PC-3 (cell line): ENCODE data around the gene CDIP1. TPM values are rescaled to one million over a fixed set of nuclear protein-coding genes. Genes with fewer than 3 reads are reported as not detected.

Experiments used
- ATAC-seq: fragments of 200-7000 bp; cut with Tn5 transposase; 2 replicates; pipeline ENCODE4 v1.9.1; 2020; ENCODE audit warnings: mild to moderate bottlenecking, moderate library complexity
- BruUV-seq: library from RNA; stranded (reverse); fragments of 400-500 nt; replicated peaks from 2 replicates; lab custom pipeline; 2021; lab: Mats Ljungman, UMichigan
- CTCF ChIA-PET: fragments of 300-600 bp; sonication (Branson Sonifier 250); formaldehyde crosslinking; loops from one replicate; lab custom pipeline; 2022; ENCODE audit warnings: antibody characterized with exemption; lab: Charles Lee
- POLR2A ChIA-PET: fragments of 300-600 bp; sonication (Branson Sonifier 250); formaldehyde crosslinking; loops from one replicate; lab custom pipeline; 2022; ENCODE audit warnings: antibody characterized with exemption; ENCODE audit not compliant: unreplicated experiment; lab: Charles Lee
- DNase-seq: peaks from one replicate; pipeline ENCODE4 v3.0.0-alpha.2; 2015
- H2AFZ ChIP-seq: fragments of 300-600 bp; sonication (generic); 2 replicates; pipeline ENCODE4 v1.6.0; 2016; ENCODE audit warnings: antibody characterized with exemption, low read length
- H3F3A ChIP-seq: fragments of 300-600 bp; sonication (generic); one replicate; pipeline ENCODE4 v1.6.0; 2017; ENCODE audit warnings: antibody characterized with exemption, low read length, control low read depth, mild to moderate bottlenecking; ENCODE audit not compliant: unreplicated experiment
- H3K27ac ChIP-seq: fragments of 300-600 bp; sonication (generic); 2 replicates; pipeline ENCODE4 v1.5.1; 2016; ENCODE audit warnings: mild to moderate bottlenecking, low read length
- H3K27me3 ChIP-seq: fragments of 300-600 bp; sonication (generic); 2 replicates; pipeline ENCODE4 v1.6.1; 2016; ENCODE audit warnings: low read length, mixed read lengths
- H3K36me3 ChIP-seq: fragments of 300-600 bp; sonication (generic); 2 replicates; pipeline ENCODE4 v1.6.1; 2016; ENCODE audit warnings: low read depth, mixed run types, low read length, mixed read lengths
- H3K4me1 ChIP-seq: fragments of 300-600 bp; sonication (generic); 2 replicates; pipeline ENCODE4 v1.5.1; 2016; ENCODE audit warnings: low read length; ENCODE audit not compliant: insufficient read depth
- H3K4me2 ChIP-seq: fragments of 300-600 bp; sonication (generic); 2 replicates; pipeline ENCODE4 v1.6.0; 2016; ENCODE audit warnings: low read length
- H3K4me3 ChIP-seq: fragments of 300-600 bp; sonication (generic); 2 replicates; pipeline ENCODE4 v1.5.1; 2016; ENCODE audit warnings: mild to moderate bottlenecking, low read length, mixed read lengths
- H3K79me2 ChIP-seq: fragments of 300-600 bp; sonication (generic); 2 replicates; pipeline ENCODE4 v1.6.1; 2017; ENCODE audit warnings: low read length, mixed read lengths
- H3K9ac ChIP-seq: fragments of 300-600 bp; sonication (generic); 2 replicates; pipeline ENCODE4 v1.6.0; 2016; ENCODE audit warnings: mild to moderate bottlenecking, low read length
- H3K9me2 ChIP-seq: fragments of 300-600 bp; sonication (generic); replicated peaks from 2 replicates; pipeline ENCODE4 v1.6.1; 2016; ENCODE audit warnings: mixed run types, low read length, mixed read lengths
- H3K9me3 ChIP-seq: fragments of 300-600 bp; sonication (generic); 2 replicates; pipeline ENCODE4 v1.6.1; 2016; ENCODE audit warnings: low read length, mixed read lengths
- H4K20me1 ChIP-seq: fragments of 300-600 bp; sonication (generic); 2 replicates; pipeline ENCODE4 v1.6.1; 2016; ENCODE audit warnings: low read length, mixed read lengths
- EZH2 ChIP-seq: fragments of 300-600 bp; sonication (generic); IDR thresholded peaks from one replicate; pipeline ENCODE4 v1.6.1; 2017; ENCODE audit warnings: antibody characterized with exemption, mild to moderate bottlenecking, low read length; ENCODE audit not compliant: unreplicated experiment
- EZH2phosphoT487 ChIP-seq: fragments of 300-600 bp; sonication (generic); IDR thresholded peaks from 2 replicates; pipeline ENCODE4 v1.6.1; 2018; ENCODE audit warnings: mild to moderate bottlenecking, antibody characterized with exemption, low read length, borderline replicate concordance
- intact Hi-C: fragments of 100-400 bp; cut with micrococcal nuclease; formaldehyde crosslinking; loops from 2 replicates; pipeline ENCODE4 v1.9.0; 2023
- total RNA-seq: library from RNA; depleted of rRNA; stranded (reverse); fragments of >200 nt; gene quantifications from 2 replicates; pipeline ENCODE4 v1.2.3, GENCODE V29; 2014
- TF ChIP-seq, protein P1 (sequence below): fragments of 300-600 bp; sonication (generic); conservative IDR thresholded peaks from 2 replicates; pipeline ENCODE4 v1.5.1; 2017; ENCODE audit warnings: antibody characterized with exemption, low read depth, mild to moderate bottlenecking, low read length

CDIP1 gene
- total RNA-seq, 1 experiment from 2014 or later, result 8.7 TPM

DNA sequence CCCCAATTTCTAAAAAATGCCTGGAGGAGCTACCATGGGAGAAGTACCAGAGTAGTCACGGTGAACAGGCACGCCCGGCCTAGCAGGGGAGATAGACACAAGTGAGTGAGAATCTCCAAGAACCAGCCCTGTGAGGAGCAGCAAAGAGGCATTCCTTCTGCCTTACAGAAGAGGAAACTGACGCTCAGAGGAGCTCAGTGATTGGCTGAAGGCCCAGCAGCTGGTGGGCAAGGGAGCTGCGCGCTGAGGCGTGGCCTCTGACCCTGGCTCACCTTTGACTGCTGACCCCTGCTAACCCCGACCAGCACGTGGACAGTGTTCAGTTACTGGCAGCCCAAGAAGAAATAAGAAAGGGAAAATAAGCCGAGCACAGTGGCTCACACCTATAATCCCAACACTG is 19.4 kb upstream of the CDIP1 start:
- Histone ChIP-seq H2AFZ (no peak overlapping the region), H3K79me2 (no peaks in the 10 kb centered on the region), H3K9me3 (no peaks in the 10 kb centered on the region), H3K4me1 (no peaks in the 10 kb centered on the region), H3K27me3 (no peaks in the 10 kb centered on the region), H3K36me3 (no peaks in the 10 kb centered on the region), H4K20me1 (no peaks in the 10 kb centered on the region), H3K27ac (no peak overlapping the region), H3K4me3 (no peak overlapping the region), H3K9ac (no peak overlapping the region), H3F3A (no peaks in the 10 kb centered on the region), H3K9me2 (no peaks in the 10 kb centered on the region), H3K4me2 (no peak overlapping the region)
- ChIA-PET POLR2A (no interaction called here), CTCF (no interaction called here)
- TF ChIP-seq, protein P1, sequence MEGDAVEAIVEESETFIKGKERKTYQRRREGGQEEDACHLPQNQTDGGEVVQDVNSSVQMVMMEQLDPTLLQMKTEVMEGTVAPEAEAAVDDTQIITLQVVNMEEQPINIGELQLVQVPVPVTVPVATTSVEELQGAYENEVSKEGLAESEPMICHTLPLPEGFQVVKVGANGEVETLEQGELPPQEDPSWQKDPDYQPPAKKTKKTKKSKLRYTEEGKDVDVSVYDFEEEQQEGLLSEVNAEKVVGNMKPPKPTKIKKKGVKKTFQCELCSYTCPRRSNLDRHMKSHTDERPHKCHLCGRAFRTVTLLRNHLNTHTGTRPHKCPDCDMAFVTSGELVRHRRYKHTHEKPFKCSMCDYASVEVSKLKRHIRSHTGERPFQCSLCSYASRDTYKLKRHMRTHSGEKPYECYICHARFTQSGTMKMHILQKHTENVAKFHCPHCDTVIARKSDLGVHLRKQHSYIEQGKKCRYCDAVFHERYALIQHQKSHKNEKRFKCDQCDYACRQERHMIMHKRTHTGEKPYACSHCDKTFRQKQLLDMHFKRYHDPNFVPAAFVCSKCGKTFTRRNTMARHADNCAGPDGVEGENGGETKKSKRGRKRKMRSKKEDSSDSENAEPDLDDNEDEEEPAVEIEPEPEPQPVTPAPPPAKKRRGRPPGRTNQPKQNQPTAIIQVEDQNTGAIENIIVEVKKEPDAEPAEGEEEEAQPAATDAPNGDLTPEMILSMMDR, result no peak
- no peak for TF ChIP-seq EZH2
- DNase-seq (no peak), ATAC-seq (no peak)
- intact Hi-C loops, result no loop called here
- no TSS peak for BruUV-seq

GRCh38 chr16:4556580-4556979 is 18.0 kb upstream of the CDIP1 start:
- Histone ChIP-seq H3K27ac (no peak overlapping the region), H3K27me3 (no peaks in the 10 kb centered on the region), H4K20me1 (no peaks in the 10 kb centered on the region), H3K9me2 (no peaks in the 10 kb centered on the region), H2AFZ (no peak overlapping the region), H3K4me2 (no peak overlapping the region), H3K9me3 (no peaks in the 10 kb centered on the region), H3K4me3 (no peak overlapping the region), H3K36me3 (no peaks in the 10 kb centered on the region), H3K9ac (no peak overlapping the region), H3K4me1 (no peaks in the 10 kb centered on the region), H3K79me2 (no peaks in the 10 kb centered on the region), H3F3A (no peaks in the 10 kb centered on the region)
- POLR2A ChIA-PET, result no interaction called here
- no peak for ATAC-seq
- no TSS peak for BruUV-seq
- TF ChIP-seq EZH2phosphoT487 (no peak), EZH2 (no peak)
- TF ChIP-seq, protein P1, result no peak
- intact Hi-C loops, result no loop called here
- CTCF ChIA-PET, result interaction anchor here (0.6 kb wide), 1 partner anchor 9 kb away, joined by 3 read pairs; no protein-coding TSS in a partner anchor
- no peak for DNase-seq

DNA sequence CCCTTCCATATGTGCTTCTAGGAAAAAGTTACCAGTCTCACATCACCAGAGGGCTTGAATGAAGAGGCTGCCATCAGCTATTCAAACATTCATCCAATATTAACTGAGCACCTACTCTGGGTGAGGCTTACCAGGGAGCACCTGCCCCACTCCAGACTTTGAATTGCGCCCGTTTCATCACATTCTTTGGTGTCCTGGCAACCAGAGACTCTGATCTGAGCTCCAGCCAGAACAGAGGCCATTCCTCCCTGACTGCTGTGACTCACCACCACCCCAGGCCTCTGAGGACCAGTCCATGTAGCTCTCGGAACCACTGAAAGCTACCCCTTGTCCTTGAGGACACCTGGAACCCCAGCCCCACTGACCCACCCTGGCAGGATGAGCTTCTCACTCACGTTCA is 17.5 kb upstream of the CDIP1 start, which contains the start of gene C16orf96:
Gene C16orf96 (plus strand): TSS at position 229 of the 400 bp plus-strand sequence. CDS start 150 bp downstream, at position 379.
- Histone ChIP-seq H3K79me2 (no peaks in the 10 kb centered on the region), H3K9me2 (no peaks in the 10 kb centered on the region), H3K9ac (no peak within 1 kb of the TSS), H3K4me2 (no peak within 1 kb of the TSS), H3K27ac (no peak within 1 kb of the TSS), H3F3A (no peaks in the 10 kb centered on the region), H2AFZ (no peak within 1 kb of the TSS), H3K4me1 (no peaks in the 10 kb centered on the region), H3K36me3 (no peaks in the 10 kb centered on the region), H3K9me3 (no peaks in the 10 kb centered on the region), H3K27me3 (no peaks in the 10 kb centered on the region), H4K20me1 (no peaks in the 10 kb centered on the region), H3K4me3 (no peak within 1 kb of the TSS)
- no peak for ATAC-seq
- DNase-seq, result no peak
- POLR2A ChIA-PET, result no interaction called here
- TF ChIP-seq, protein P1, result no peak
- no peak for TF ChIP-seq EZH2phosphoT487
- TF ChIP-seq EZH2, result no peak
- CTCF ChIA-PET, result interaction anchor here (0.6 kb wide), 1 partner anchor 9 kb away, joined by 3 read pairs; no protein-coding TSS in a partner anchor
- BruUV-seq, result no TSS peak
- intact Hi-C loops, result no loop called here
